K562 (cell line): ENCODE measurements around the gene SEL1L. TPM values are rescaled to one million over a fixed set of nuclear protein-coding genes. Genes with fewer than 3 reads are reported as not detected.

Experiments used
- ATF3 ChIP-seq, 2 experiments: fragments of 450-650 bp in 1 of 2; sonication (generic) in 1 of 2; formaldehyde crosslinking in 1 of 2; IDR thresholded peaks in 1 of 2; conservative IDR thresholded peaks in 1 of 2; 2 replicates each; pipeline versions ENCODE4 v1.6.1 to v1.8.1; 2016 to 2023; ENCODE audit warnings: mild to moderate bottlenecking in 2 of 2, moderate library complexity in 2 of 2, inconsistent platforms in 1 of 2, missing genetic modification reagents in 1 of 2
- CHCHD3 ChIP-seq: fragments of 250-450 bp; sonication (Bioruptor Pico); IDR thresholded peaks from 2 replicates; pipeline ENCODE4 v2.1.2; 2022; ENCODE audit warnings: mild to moderate bottlenecking
- DDX20 ChIP-seq: fragments of 450-650 bp; IDR thresholded peaks from 2 replicates; pipeline ENCODE4 v1.6.1; 2016; ENCODE audit warnings: missing genetic modification characterization, low read depth, mild to moderate bottlenecking, missing compliant biosample characterization, moderate library complexity
- E2F8 ChIP-seq: fragments of 450-650 bp; IDR thresholded peaks from 2 replicates; pipeline ENCODE4 v1.7.1; 2018; ENCODE audit warnings: mild to moderate bottlenecking, low read depth; ENCODE audit not compliant: partially characterized antibody
- ESRRA ChIP-seq: fragments of 450-650 bp; IDR thresholded peaks from 2 replicates; pipeline ENCODE4 v1.6.1; 2014; ENCODE audit warnings: low read depth, mild to moderate bottlenecking, moderate library complexity, borderline replicate concordance
- HMG20A ChIP-seq: fragments of 450-650 bp; formaldehyde crosslinking; conservative IDR thresholded peaks from 2 replicates; pipeline ENCODE4 v1.4.0; 2020; ENCODE audit warnings: mild to moderate bottlenecking, mixed read lengths
- LEF1 ChIP-seq: fragments of 450-650 bp; IDR thresholded peaks from 2 replicates; pipeline ENCODE4 v1.6.1; 2016; ENCODE audit warnings: mild to moderate bottlenecking
- MITF ChIP-seq: IDR thresholded peaks from 2 replicates; pipeline ENCODE4 v1.6.1; 2014; ENCODE audit warnings: antibody characterized with exemption
- NRF1 ChIP-seq, 2 experiments: fragments of 450-650 bp; IDR thresholded peaks in 1 of 2; conservative IDR thresholded peaks in 1 of 2; 2 replicates each; pipeline ENCODE4 v1.6.1; 2014; ENCODE audit warnings: mild to moderate bottlenecking in 2 of 2
- POU5F1 ChIP-seq: fragments of 150-350 bp; IDR thresholded peaks from 2 replicates; pipeline ENCODE4 v1.6.1; 2014; ENCODE audit warnings: borderline replicate concordance, low read length, low read depth, mild to moderate bottlenecking; ENCODE audit not compliant: partially characterized antibody
- RUNX1 ChIP-seq: sonication (generic); IDR thresholded peaks from 2 replicates; pipeline ENCODE4 v1.6.1; 2016; ENCODE audit warnings: antibody characterized with exemption, low read depth
- SMAD1 ChIP-seq: fragments of 150-350 bp; IDR thresholded peaks from 2 replicates; pipeline ENCODE4 v1.6.1; 2014; ENCODE audit warnings: low read length, low read depth; ENCODE audit not compliant: partially characterized antibody
- SMAD3 ChIP-seq: fragments of 450-650 bp; formaldehyde crosslinking; conservative IDR thresholded peaks from 2 replicates; pipeline ENCODE4 v1.4.0; 2020; ENCODE audit warnings: mild to moderate bottlenecking
- TBP ChIP-seq: optimal IDR thresholded peaks from 2 replicates; pipeline ENCODE3; 2011; ENCODE audit warnings: low read depth, low read length, improper control_type of control experiment
- USF2 ChIP-seq: sonication (generic); formaldehyde crosslinking; IDR thresholded peaks from 2 replicates; pipeline ENCODE4 v1.5.0; 2020; ENCODE audit warnings: missing genetic modification reagents
- ZFP36 ChIP-seq: fragments of 150-350 bp; IDR thresholded peaks from 2 replicates; pipeline ENCODE4 v1.6.1; 2018; ENCODE audit warnings: low read length, low read depth; ENCODE audit not compliant: partially characterized antibody
- ZNF740 ChIP-seq, 3 experiments: fragments of 200-800 bp in 1 of 3; sonication (Bioruptor generic) in 1 of 3; sonication (generic) in 1 of 3; formaldehyde crosslinking in 1 of 3; IDR thresholded peaks; 2 replicates each; pipeline versions ENCODE4 v1.6.1 to v1.8.0; 2016 to 2022; ENCODE audit warnings: mild to moderate bottlenecking in 2 of 3, missing compliant biosample characterization in 2 of 3, missing genetic modification characterization in 2 of 3, missing genetic modification reagents in 1 of 3
- polyA plus RNA-seq, 8 experiments: library from polyadenylated mRNA; depleted of rRNA in 4 of 8; stranded (reverse) in 5 of 8; unstranded in 3 of 8; fragments of >200 nt; fragmentation: Nextera tagmentation in 2 of 8; fragmentation: Illumina TruSeq in 1 of 8; extraction: Ambion mirVana in 2 of 8; extraction: Trizol in 1 of 8; gene quantifications; 2 replicates each; pipeline versions ENCODE4 v1.2.1 to v1.2.3, GENCODE V29; 2011 to 2014; ENCODE audit warnings: inconsistent platforms in 1 of 8, missing spikeins in 1 of 8
- total RNA-seq, 7 experiments: library from RNA; depleted of rRNA in 6 of 7; stranded (reverse); fragments of >200 nt in 6 of 7; fragmentation: Illumina TruSeq in 2 of 7; extraction: Trizol in 2 of 7; gene quantifications; 2 replicates each; pipeline versions ENCODE4 v1.2.1 to v1.2.3, GENCODE V29; 2011 to 2021; ENCODE audit warnings: low replicate concordance in 1 of 7

The SEL1L gene
- total and polyA plus RNA-seq, 9 of the 15 experiments (the other 6 are each of a cell fraction or from before 2014, with no cell fraction given), result 7.7 to 21.1 (median 13.6) TPM

GRCh38 chr14:81472096-81472800 lies 61.4 kb downstream of the SEL1L start (continued):
- TF ChIP-seq USF2, result no peak
- peak; percentile 63; the same call in 1 of the 2 replicates for TF ChIP-seq LEF1
- peak; percentile 64; the same call in 1 of the 2 replicates for TF ChIP-seq ATF3 (IDR thresholded peaks at IDR 0.05)
- TF ChIP-seq ATF3 (CRISPR knock-in tag; conservative IDR thresholded peaks at IDR 0.05), result no peak
- TF ChIP-seq POU5F1, result no peak
- no peak for TF ChIP-seq MITF
- TF ChIP-seq TBP, result no peak
- TF ChIP-seq DDX20 (tag), result 0 out of 2 replicates have a peak, but pooled peaks have one; percentile 8
- TF ChIP-seq CHCHD3 (CRISPR knock-in tag), result no peak
- no peak for TF ChIP-seq SMAD1
- TF ChIP-seq RUNX1, result no peak
- no peak for TF ChIP-seq ZNF740 (CRISPR knock-in tag; IDR thresholded peaks at IDR 0.05)
- no peak for TF ChIP-seq ZNF740 (tag; IDR thresholded peaks at IDR 0.05)
- peak; percentile 28 for TF ChIP-seq E2F8
- TF ChIP-seq ESRRA, result peak; percentile 97
- no peak for TF ChIP-seq ZFP36
- no peak for TF ChIP-seq SMAD3 (CRISPR knock-in tag)
- no peak for TF ChIP-seq HMG20A (CRISPR knock-in tag)
- TF ChIP-seq NRF1 (conservative IDR thresholded peaks at IDR 0.05 in 1 of 2, IDR thresholded peaks at IDR 0.05 in 1 of 2), result 0 out of 4 replicates have a peak, but pooled peaks of 1 of the 2 experiments have one; percentile 14
